Glomerular visceral epithelial cell (primary cell): ENCODE data around the gene C17orf113.
A peak's percentile ranks its signal among the peaks of the same experiment; 100 is the strongest.

Source experiments
- DNase-seq: peaks from one replicate; pipeline ENCODE4 v3.0.0-alpha.2; 2016; ENCODE audit errors: extremely low spot score

C17orf113 gene

GRCh38 chr17:42072323-42073187 lies 22.2 kb upstream of the C17orf113 start:
- DNase-seq: no peak

DNA sequence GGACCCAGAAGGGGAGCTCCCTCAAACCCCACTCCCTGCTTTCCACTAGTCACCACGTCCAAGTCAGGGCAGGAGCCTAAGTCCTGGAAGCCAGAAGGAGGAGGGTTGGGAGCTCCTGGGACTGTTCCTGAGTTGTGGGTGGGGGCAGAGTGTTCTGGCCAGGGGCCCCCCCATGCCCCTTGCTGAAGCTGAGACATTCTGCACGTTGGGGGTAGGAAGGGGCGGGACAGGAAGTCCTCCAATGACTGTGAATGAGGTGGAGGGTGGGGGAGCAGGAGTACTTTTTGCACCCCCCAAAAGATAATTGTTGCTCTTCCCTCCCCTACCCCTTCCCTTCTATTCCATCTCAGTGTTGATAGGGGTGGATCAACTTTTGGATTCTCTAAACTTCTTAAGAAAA lies 21.4 kb upstream of the C17orf113 start:
- DNase-seq: no peak

GRCh38 chr17:42068979-42069378 lies 18.6 kb upstream of the C17orf113 start:
- no peak for DNase-seq

GRCh38 chr17:42067371-42068091 lies 17.1 kb upstream of the C17orf113 start:
- peak; percentile 50 for DNase-seq

GRCh38 chr17:42065201-42065600 lies 14.8 kb upstream of the C17orf113 start:
- no peak for DNase-seq

DNA sequence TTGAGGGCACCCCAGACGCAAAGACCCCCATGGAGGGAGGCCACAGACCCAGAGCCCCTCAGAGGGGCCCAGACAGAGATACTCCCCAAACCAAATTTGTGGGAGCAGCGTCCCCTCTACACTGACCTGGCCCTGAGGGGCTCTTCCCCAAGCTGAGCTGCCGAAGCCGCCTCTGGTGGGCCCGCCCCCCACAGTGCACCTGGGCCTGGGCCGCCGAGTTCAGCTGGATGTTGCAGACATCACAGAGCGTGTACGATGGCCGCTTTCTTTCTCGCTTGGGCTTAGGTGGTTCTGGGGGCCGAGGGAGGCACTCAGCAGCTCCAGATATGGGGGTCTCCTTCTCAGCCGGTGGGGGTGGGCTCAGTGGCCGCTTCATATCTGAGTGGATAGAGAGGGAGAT lies 12.3 kb upstream of the C17orf113 start:
- no peak for DNase-seq

DNA sequence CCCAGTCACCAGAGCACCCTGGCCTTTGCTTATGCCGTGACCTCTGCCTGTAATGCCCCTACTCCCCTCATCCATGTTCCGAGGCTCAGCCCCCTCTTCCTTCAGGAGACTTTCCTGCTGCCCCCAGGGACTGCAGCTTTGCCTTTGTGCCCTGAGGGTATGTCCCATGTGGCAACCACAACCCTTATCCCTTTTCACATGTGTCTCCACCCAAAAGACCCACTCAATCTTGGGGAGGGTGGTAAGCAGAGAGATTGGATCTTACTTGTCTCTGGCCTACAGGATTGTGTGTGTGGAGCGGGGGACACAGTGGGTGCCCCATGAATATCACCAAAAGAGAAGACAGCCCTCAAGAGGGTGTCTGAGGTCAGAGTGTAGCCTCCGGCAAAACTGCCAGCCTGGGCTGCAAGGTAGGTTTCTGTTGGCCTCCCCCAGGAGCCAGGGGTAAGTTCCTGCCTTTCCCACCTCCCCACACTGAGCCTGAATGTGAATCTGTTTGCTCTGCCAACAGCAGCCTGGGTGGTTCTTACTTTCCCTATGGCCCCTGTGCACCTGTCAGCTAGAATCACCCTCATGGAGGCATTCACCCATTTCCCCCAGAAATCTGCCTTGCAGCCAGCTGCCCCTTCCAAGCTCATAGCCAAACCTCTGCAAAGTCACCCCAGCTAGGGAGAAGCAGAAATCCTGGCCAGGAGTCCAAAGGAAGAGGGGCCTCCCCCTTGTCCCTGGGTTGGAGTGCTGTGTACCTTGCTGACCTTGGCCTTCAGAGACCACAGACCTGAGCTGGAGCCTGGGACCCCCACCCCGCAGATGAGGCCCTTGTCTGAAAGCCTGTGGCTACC lies 11.5 kb upstream of the C17orf113 start:
- no peak for DNase-seq

DNA sequence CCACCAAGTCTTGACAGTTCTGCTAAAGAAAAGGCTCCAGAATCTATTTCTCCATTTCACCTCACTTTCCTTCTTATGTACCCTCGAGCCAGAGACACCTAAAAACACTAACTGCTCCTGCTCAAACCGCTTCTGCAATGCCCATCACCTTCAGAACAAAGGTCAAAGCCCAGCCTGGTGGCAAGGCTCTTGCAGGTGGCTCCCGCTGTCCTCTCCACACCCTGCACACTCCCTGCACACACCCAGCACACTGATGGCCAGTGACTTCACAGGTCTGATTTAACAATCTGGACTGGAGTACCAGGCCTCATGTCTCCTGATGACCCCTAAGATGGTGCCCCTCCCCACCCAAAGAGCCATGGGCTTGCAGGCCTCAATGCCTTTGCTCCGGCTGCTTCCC lies 9.8 kb upstream of the C17orf113 start:
- no peak for DNase-seq

GRCh38 chr17:42059815-42060214 lies 9.4 kb upstream of the C17orf113 start:
- DNase-seq: no peak

- DNase-seq: no peak
These were observed 7.7 kb upstream of the C17orf113 start for GRCh38 chr17:42058063-42058462.

DNA sequence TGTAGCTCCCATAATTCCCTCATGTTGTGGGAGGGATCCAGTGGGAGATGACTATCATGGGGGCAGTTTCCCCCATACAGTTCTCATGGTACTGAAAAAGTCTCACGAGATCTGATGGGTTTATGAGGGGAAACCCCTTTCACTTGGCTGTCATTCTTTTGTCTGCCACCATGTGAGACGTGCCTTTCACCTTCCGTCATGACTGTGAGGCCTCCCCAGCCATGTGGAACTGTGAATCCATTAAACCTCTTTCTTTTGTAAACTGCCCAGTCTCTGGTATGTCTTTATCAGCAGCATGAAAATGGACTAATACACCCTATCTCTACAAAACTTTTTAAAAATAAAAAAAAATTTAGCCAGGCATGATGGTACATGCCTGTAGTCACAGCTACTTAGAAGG lies 6.2 kb upstream of the C17orf113 start:
- DNase-seq: no peak

DNA sequence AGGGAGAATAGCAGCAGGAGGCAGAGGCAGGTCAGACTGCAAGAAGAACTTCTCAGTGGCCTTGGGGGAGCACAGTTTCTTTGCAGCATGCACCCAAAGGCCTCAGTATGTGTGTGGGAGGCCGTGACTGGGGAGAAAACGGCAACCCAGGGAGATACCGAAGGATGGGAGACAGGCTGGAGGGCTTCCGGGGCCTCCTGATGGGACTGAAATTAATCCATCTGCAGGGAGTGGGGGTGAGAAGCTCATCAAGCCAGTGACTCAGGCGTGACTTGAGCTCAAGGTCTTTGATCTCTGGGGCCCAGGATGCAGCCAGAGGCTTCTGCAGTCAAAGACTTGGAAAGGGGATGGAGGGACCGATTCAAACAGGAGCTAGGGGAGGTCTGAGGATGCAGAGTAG lies 5.1 kb upstream of the C17orf113 start:
- peak; percentile 42 for DNase-seq

DNA sequence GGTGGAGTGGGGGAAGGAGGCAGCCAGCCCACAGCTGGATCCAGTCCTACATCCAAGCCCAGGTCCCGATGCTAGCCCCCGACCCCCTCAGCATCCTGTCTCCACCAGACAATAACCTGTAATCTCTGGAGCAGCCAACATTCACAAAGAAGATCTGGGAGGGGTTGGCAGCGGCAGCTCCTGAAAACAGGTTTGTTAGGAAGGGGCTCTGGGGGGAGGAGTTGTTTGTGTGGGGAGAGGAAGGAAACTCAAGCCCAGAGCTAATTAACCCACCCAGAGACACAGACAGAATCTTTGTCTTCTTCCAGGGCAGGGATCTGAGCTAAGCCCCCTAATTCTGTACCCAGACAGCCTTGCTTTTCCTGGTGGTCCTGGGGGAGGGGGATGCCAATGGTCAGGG lies 4.6 kb upstream of the C17orf113 start:
- DNase-seq: no peak

DNA sequence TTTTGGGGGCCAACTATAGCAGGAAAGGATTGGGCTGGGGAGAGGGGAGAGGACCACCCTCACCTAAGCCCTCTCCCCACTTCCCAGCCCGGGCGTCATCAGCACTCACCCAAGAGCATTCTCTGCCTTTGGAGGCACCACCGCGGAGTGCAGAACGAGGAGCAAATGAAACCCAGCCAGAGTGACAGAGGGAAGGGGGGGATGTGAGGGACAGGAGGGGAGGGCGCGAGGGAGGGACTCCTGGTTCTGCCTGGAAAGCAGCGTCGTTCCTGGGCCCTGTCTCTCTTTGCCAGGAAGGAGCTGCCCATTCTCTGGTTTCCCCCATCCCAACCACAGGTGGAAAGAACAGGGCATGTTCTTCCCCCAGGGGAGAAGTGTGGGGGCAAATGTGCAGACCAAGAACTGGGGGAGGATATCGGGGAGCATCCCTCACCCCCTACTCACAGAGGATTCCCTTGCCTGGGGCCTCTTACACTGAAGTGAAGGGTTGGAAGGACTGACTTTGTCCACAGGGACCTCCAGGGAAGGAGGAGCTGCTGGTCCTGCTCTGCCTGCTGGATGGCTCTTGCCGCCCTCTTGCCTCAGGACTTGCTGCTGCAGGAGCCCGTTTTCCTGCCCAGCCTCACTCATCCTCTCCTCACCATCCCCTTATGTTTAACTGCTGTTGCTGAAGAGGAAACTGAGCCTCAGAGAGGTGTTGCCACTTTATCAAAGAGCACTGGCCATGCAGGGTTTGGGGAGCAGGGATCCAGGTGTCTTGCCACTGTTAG lies 3.5 kb upstream of the C17orf113 start:
- DNase-seq: no peak

- no peak for DNase-seq
These were observed 2.0 kb upstream of the C17orf113 start for GRCh38 chr17:42052346-42052877.

- no peak for DNase-seq
These were observed 1.2 kb upstream of the C17orf113 start for GRCh38 chr17:42051645-42052044.

DNA sequence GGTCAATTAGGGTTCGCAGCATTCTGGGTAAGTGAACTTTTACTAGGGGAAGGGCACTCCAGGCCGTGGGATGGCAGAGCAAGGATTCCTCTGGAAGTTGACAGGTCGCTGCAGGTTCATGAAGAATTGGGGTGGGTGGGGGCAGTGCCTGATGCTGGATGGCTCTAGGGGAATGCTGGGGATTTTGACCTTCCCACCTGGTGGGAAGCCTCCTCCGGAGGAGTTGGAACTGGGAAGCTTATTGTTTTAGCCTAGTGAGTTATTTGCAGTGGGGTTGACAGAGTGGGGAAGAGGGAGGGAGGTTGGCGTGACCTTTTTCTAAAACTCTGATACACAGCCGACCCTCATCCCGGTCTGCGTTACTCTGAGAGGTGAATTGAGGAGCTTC lies 606 bp upstream of the C17orf113 start:
- no peak for DNase-seq

- peak; percentile 25 for DNase-seq
These were observed 488 bp downstream of the C17orf113 start for GRCh38 chr17:42049834-42050392.

- DNase-seq: no peak
These were observed 3.1 kb downstream of the C17orf113 start for GRCh38 chr17:42047343-42047742.

DNA sequence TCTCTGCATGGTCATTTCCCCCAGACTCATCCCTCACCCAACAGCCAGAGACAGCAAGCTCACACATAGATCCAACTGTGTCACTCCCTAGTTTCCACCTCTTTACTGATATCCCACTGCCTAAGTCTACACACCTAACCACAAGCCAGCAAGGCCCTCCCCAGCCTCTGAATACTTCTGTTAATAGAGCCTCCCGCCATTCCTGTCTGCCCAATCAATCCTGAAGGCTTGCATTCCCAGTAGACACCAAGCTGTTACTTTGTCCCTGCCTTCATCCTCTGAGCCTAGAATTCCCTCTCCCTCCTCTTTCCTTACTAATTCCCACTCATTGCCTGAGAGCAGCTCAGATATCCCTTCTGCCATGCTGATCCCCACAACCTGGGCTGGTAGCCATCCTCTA lies 4.7 kb downstream of the C17orf113 start:
- no peak for DNase-seq
